ENCODE measurements around the gene PHACTR1. TPM values are rescaled to one million over a fixed set of nuclear protein-coding genes. Genes with fewer than 3 reads are reported as not detected.
"Not testable (repeated sequence)": the region's sequence is repeated elsewhere in the genome, so short reads cannot be mapped to it uniquely, and the experiment has no call there.

PHACTR1 gene
- polyA plus RNA-seq, 1 of the 3 experiments (the other 2 are of a cell fraction), result 0.12 TPM

GRCh38 chr6:13159300-13159699 lies 442.7 kb downstream of the PHACTR1 start:
- H3K27me3 ChIP-seq (ENCODE audit: insufficient read depth), result no peaks in the 10 kb centered on the region
- no peak for DNase-seq
- H3K36me3 ChIP-seq (replicated peaks in 1 of 2; ENCODE audit: control insufficient read depth in 1 of 2, insufficient read depth in 2 of 2, low read length in 1 of 2), result no peaks in the 10 kb centered on the region
- ChIA-PET CTCF (interaction anchor here (0.6 kb wide), 1 partner anchor 248 kb away, joined by 3 read pairs; no protein-coding TSS in a partner anchor), POLR2A (no interaction called here)
- H3K79me2 ChIP-seq (ENCODE audit: insufficient read depth), result no peaks in the 10 kb centered on the region
- no peaks in the 10 kb centered on the region for H3K9me3 ChIP-seq
- no peak overlapping the region for H3K4me2 ChIP-seq
- no peak overlapping the region for H3K9ac ChIP-seq
- H3K4me3 ChIP-seq (ENCODE audit: low read depth in 2 of 2, low read length in 1 of 2), result no peak overlapping the region
- H3K27ac ChIP-seq (ENCODE audit: low read depth in 2 of 2, low read length in 1 of 2), result no peak overlapping the region
- TF ChIP-seq USF1 (IDR thresholded peaks at IDR 0.05; ENCODE audit: borderline replicate concordance, low read depth) (no peak), NFIC (IDR thresholded peaks at IDR 0.05; ENCODE audit: borderline replicate concordance) (no peak), PBX3 (IDR thresholded peaks at IDR 0.05) (no peak), SMC3 (IDR thresholded peaks at IDR 0.05; ENCODE audit: low read depth, low read length) (no peak), USF2 (IDR thresholded peaks at IDR 0.05; ENCODE audit: borderline replicate concordance, low read depth, low read length) (no peak), POLR2AphosphoS5 (IDR thresholded peaks at IDR 0.05; ENCODE audit: low read depth, low read length) (no peak), EZH2phosphoT487 (IDR thresholded peaks at IDR 0.05; ENCODE audit: borderline replicate concordance, low read depth) (no peak), RFX5 (IDR thresholded peaks at IDR 0.05; ENCODE audit: low read length) (no peak), GATA2 (CRISPR knock-in tag; IDR thresholded peaks at IDR 0.05) (no peak), EP300 (IDR thresholded peaks at IDR 0.05; ENCODE audit: borderline replicate concordance in 1 of 2, low read depth in 1 of 2, low read length in 1 of 2) (no peak), ELF1 (IDR thresholded peaks at IDR 0.05) (no peak), ZBTB33 (IDR thresholded peaks at IDR 0.05; ENCODE audit: borderline replicate concordance, low read depth) (no peak), YY1 (IDR thresholded peaks at IDR 0.05; ENCODE audit: low read depth) (no peak), FOSL2 (IDR thresholded peaks at IDR 0.05; ENCODE audit: borderline replicate concordance, low read depth) (no peak), FOXM1 (IDR thresholded peaks at IDR 0.05; ENCODE audit: low read depth) (no peak), IRF3 (IDR thresholded peaks at IDR 0.05; ENCODE audit: low read depth, low read length) (no peak), RXRA (IDR thresholded peaks at IDR 0.05; ENCODE audit: borderline replicate concordance, low read depth) (no peak), SIN3A (IDR thresholded peaks at IDR 0.05; ENCODE audit: borderline replicate concordance, low read depth, low read length) (no peak), NRF1 (IDR thresholded peaks at IDR 0.05; ENCODE audit: low read depth, low read length) (no peak)
- no peaks in the 10 kb centered on the region for H3K4me1 ChIP-seq (ENCODE audit: control insufficient read depth in 1 of 2, insufficient read depth in 2 of 2, low read depth in 1 of 2, low read length in 1 of 2)
- H3K9me2 ChIP-seq, result no peaks in the 10 kb centered on the region
- no peaks in the 10 kb centered on the region for H4K20me1 ChIP-seq (ENCODE audit: insufficient read depth)
- WGBS (ENCODE audit: low lambda C conversion rate), result 62% methylated on average over 3 of the region's 3 CpGs
- no peak overlapping the region for H2AFZ ChIP-seq (ENCODE audit: low read depth)
- no peaks in the 10 kb centered on the region for H3F3A ChIP-seq (replicated peaks; ENCODE audit: insufficient read depth)

- H3K27me3 ChIP-seq (ENCODE audit: insufficient read depth); H3K27ac ChIP-seq (ENCODE audit: low read depth in 2 of 2, low read length in 1 of 2); H3K9me3 ChIP-seq; H3F3A ChIP-seq (replicated peaks; ENCODE audit: insufficient read depth); H3K4me1 ChIP-seq (ENCODE audit: control insufficient read depth in 1 of 2, insufficient read depth in 2 of 2, low read depth in 1 of 2, low read length in 1 of 2); H3K9ac ChIP-seq; H3K4me2 ChIP-seq; H3K36me3 ChIP-seq (replicated peaks in 1 of 2; ENCODE audit: control insufficient read depth in 1 of 2, insufficient read depth in 2 of 2, low read length in 1 of 2); H2AFZ ChIP-seq (ENCODE audit: low read depth); H4K20me1 ChIP-seq (ENCODE audit: insufficient read depth); POLR2A ChIA-PET; H3K9me2 ChIP-seq; H3K4me3 ChIP-seq (ENCODE audit: low read depth in 2 of 2, low read length in 1 of 2); H3K79me2 ChIP-seq (ENCODE audit: insufficient read depth); DNase-seq: not testable (repeated sequence)
- WGBS (ENCODE audit: low lambda C conversion rate), result 40% methylated on average over 5 of the region's 5 CpGs
- CTCF ChIA-PET, result interaction anchor here (0.6 kb wide), 1 partner anchor 248 kb away, joined by 3 read pairs; no protein-coding TSS in a partner anchor
These were observed 443.3 kb downstream of the PHACTR1 start for GRCh38 chr6:13159822-13160221.

All from SK-N-SH (cell line).